Measurements from ENCODE around the gene NPFFR1. TPM values are rescaled to one million over a fixed set of nuclear protein-coding genes. Genes with fewer than 3 reads are reported as not detected.
A peak's percentile ranks its signal among the peaks of the same experiment; 100 is the strongest.
"Not testable (repeated sequence)": the region's sequence is repeated elsewhere in the genome, so short reads cannot be mapped to it uniquely, and the experiment has no call there.

Gene NPFFR1
- total RNA-seq, 1 donor from 2014 or later, result not detected

DNA sequence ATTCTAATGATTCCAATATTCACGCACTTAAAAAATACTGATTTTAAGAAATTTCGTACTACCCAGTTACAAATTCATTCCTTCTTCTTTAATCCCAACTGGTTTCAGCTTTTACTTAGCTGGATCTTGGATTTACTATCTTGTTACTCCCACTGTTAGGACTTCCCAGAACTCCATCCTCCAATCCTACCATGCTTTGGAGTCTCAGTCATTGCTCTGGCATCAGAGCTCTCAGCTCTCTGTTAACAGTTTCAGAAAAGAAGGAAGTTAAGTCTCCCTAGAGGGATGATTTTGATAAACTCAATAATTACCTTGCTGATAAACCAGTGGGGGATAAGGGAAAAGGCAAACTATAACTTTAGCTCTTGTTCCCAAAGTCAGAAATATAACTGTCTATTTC is 60.1 kb downstream of the NPFFR1 start:
- no peak for DNase-seq (ENCODE audit: low read depth, low spot score)
- Mint-ChIP-seq H3K36me3 (ENCODE audit: low read depth) (peaks cover 4% of the 10 kb centered on the region), H3K4me3 (no peak overlapping the region), H3K27ac (ENCODE audit: unreplicated experiment) (no peak overlapping the region), H3K9me3 (no peaks in the 10 kb centered on the region), H3K27me3 (ENCODE audit: low read depth) (no peaks in the 10 kb centered on the region), H3K4me1 (peaks cover 9% of the 10 kb centered on the region)
- no peak for TF ChIP-seq CTCF (conservative IDR thresholded peaks at IDR 0.05)

- H3K36me3 Mint-ChIP-seq (ENCODE audit: low read depth); H3K9me3 Mint-ChIP-seq; H3K4me1 Mint-ChIP-seq; DNase-seq (ENCODE audit: low read depth, low spot score); H3K4me3 Mint-ChIP-seq; H3K27me3 Mint-ChIP-seq (ENCODE audit: low read depth): not testable (repeated sequence)
- H3K27ac Mint-ChIP-seq (ENCODE audit: unreplicated experiment), result peak overlapping the region; percentile 50
These were observed 60.9 kb downstream of the NPFFR1 start for GRCh38 chr10:70222811-70223447.

DNA sequence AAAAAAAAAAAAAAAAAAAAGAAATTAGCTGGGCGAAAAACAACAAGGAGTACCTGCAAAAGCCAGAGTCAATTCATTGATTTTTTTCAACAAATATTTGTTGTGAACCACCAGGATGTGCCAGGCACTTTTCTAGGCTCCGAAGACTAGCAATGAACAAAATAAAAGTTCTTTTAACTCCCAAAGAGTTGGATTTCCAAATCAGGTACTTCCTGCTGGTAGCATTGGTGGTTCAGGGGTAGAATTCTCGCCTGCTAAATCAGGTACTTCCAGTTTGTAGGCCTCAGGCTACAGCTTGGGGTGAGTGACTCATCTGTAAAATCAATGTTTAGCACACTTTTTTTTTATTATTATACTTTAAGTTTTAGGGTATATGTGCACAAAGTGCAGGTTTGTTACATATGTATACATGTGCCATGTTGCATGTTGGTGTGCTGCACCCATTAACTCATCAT is 61.4 kb downstream of the NPFFR1 start:
- Mint-ChIP-seq H3K36me3 (ENCODE audit: low read depth) (peaks cover 4% of the 10 kb centered on the region), H3K27ac (ENCODE audit: unreplicated experiment) (no peak overlapping the region), H3K9me3 (no peaks in the 10 kb centered on the region), H3K4me1 (peaks cover 6% of the 10 kb centered on the region), H3K4me3 (no peak overlapping the region), H3K27me3 (ENCODE audit: low read depth) (no peaks in the 10 kb centered on the region)
- no peak for TF ChIP-seq CTCF (conservative IDR thresholded peaks at IDR 0.05)
- no peak for DNase-seq (ENCODE audit: low read depth, low spot score)

DNA sequence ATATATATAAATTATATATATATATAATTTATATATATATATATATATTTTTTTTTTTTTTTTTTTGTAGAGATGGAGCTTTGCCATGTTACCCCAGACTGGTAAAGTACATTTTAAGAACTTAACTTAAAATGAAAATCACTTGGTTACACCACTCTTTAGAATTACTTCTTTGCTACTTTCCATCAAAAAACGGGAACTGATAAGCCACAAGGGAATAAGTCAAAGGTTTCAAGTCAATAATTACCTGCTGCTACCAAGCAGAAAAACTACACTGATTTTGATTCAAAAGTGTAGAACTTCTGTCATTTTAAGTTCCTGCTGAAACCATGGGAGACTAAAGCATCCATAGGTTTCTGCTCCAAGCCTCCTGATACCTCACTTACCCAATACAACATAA is 62.8 kb downstream of the NPFFR1 start:
- Mint-ChIP-seq H3K4me3 (no peak overlapping the region), H3K27ac (ENCODE audit: unreplicated experiment) (no peak overlapping the region), H3K4me1 (peaks cover 6% of the 10 kb centered on the region), H3K9me3 (no peaks in the 10 kb centered on the region), H3K36me3 (ENCODE audit: low read depth) (peaks cover 4% of the 10 kb centered on the region), H3K27me3 (ENCODE audit: low read depth) (no peaks in the 10 kb centered on the region)
- no peak for TF ChIP-seq CTCF (conservative IDR thresholded peaks at IDR 0.05)
- no peak for DNase-seq (ENCODE audit: low read depth, low spot score)

DNA sequence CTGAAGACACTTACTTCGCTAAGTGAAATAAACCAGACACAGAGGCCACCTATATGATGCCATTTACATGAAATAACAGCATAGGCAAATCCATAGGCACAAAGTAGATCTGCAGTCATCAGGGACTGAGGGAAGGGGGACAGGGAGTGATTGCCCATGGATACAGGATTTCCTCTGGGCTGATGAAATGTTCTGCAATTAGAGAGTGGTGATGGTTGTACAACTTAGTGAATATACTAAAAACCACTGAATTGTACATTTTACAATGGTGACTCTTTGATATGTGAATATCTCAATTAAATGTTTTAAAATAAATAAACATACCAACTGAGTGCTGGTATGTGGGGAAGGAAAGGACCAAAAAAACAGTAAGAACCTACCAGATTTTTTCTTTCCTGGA is 70.9 kb downstream of the NPFFR1 start:
- no peak overlapping the region for H3K27ac Mint-ChIP-seq (ENCODE audit: unreplicated experiment)
- H3K4me1 Mint-ChIP-seq, result no peaks in the 10 kb centered on the region
- DNase-seq (ENCODE audit: low read depth, low spot score), result no peak
- H3K36me3 Mint-ChIP-seq (ENCODE audit: low read depth), result no peaks in the 10 kb centered on the region
- H3K9me3 Mint-ChIP-seq, result no peaks in the 10 kb centered on the region
- no peak overlapping the region for H3K4me3 Mint-ChIP-seq
- no peaks in the 10 kb centered on the region for H3K27me3 Mint-ChIP-seq (ENCODE audit: low read depth)
- TF ChIP-seq CTCF (conservative IDR thresholded peaks at IDR 0.05), result no peak

DNA sequence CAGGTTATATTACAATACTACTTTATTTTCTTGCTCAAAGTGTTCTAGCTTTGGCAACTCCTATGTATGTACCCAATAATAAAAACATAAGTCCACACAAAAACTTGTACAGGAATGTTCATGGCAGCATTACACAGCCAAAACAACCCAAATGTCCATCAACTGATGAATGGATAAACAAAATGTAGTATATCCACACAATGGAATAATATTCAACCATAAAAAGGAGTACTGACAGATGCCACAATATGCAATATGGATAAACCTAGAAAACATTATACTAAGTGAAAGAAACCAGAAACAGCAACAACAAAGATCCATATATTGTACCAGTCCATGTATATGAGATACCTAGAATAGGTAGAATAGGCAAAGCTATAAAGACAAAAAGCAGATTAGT is 71.5 kb downstream of the NPFFR1 start:
- Mint-ChIP-seq H3K27me3 (ENCODE audit: low read depth) (no peaks in the 10 kb centered on the region), H3K27ac (ENCODE audit: unreplicated experiment) (no peak overlapping the region), H3K9me3 (no peaks in the 10 kb centered on the region), H3K4me1 (no peaks in the 10 kb centered on the region), H3K4me3 (no peak overlapping the region), H3K36me3 (ENCODE audit: low read depth) (no peaks in the 10 kb centered on the region)
- no peak for DNase-seq (ENCODE audit: low read depth, low spot score)
- no peak for TF ChIP-seq CTCF (conservative IDR thresholded peaks at IDR 0.05)
